ENCODE results near the gene LCP1. TPM values are rescaled to one million over a fixed set of nuclear protein-coding genes. Genes with fewer than 3 reads are reported as not detected.

Gene LCP1
- total RNA-seq, 1 experiment from 2014 or later, result 9.1 TPM

DNA sequence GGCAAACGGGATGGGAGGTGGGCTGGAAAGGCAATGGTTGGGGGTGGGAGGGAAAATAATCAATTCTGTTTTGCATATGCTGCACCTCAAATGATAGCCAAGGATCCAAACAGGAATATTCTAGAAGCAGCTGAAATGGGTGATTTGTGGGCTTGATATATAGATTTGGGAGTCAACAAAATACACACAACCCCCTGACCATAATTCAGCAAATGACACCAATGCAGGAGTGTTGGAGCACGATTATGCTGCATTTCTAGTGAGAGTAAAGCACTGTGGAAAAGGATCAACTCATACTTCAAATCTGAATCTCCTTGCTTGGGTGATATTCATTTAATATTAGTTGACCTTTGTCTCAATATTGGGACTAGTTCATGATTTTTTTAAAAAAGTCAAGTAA is 36.0 kb downstream of the LCP1 start:
- H3K27me3 ChIP-seq (replicated peaks; ENCODE audit: insufficient read depth, low read depth, low read length, poor library complexity), result no peaks in the 10 kb centered on the region
- H3K27ac ChIP-seq (ENCODE audit: low read depth, low read length, poor library complexity, severe bottlenecking), result no peak overlapping the region
- no peaks in the 10 kb centered on the region for H3K36me3 ChIP-seq (ENCODE audit: insufficient read depth, low read length, poor library complexity, severe bottlenecking)
- ChIA-PET CTCF (interaction anchor here (1.2 kb wide), 1 partner anchor 19 kb away, joined by 3 read pairs; no protein-coding TSS in a partner anchor), POLR2A (ENCODE audit: low non-redundant PET) (no interaction called here)
- no TSS peak for BruUV-seq (replicated peaks)
- no peak overlapping the region for H3K4me3 ChIP-seq (ENCODE audit: low read depth, low read length, poor library complexity, severe bottlenecking)
- DNase-seq (ENCODE audit: low spot score), result no peak
- H3K9me3 ChIP-seq (ENCODE audit: low read depth, low read length, poor library complexity, severe bottlenecking), result no peaks in the 10 kb centered on the region
- H3K4me1 ChIP-seq (ENCODE audit: insufficient read depth, low read length, poor library complexity, severe bottlenecking), result peaks cover 50% of the 10 kb centered on the region
- intact Hi-C loops (cut with micrococcal nuclease; ENCODE audit: unreplicated experiment), result loop anchor here (2.0 to 5.0 kb wide), 3 partner anchors 141 to 175 kb away; no protein-coding TSS in a partner anchor
- TF ChIP-seq EZH2 (IDR thresholded peaks at IDR 0.05; ENCODE audit: borderline replicate concordance, low read depth, low read length, poor library complexity, severe bottlenecking), result no peak
- TF ChIP-seq, protein P1, sequence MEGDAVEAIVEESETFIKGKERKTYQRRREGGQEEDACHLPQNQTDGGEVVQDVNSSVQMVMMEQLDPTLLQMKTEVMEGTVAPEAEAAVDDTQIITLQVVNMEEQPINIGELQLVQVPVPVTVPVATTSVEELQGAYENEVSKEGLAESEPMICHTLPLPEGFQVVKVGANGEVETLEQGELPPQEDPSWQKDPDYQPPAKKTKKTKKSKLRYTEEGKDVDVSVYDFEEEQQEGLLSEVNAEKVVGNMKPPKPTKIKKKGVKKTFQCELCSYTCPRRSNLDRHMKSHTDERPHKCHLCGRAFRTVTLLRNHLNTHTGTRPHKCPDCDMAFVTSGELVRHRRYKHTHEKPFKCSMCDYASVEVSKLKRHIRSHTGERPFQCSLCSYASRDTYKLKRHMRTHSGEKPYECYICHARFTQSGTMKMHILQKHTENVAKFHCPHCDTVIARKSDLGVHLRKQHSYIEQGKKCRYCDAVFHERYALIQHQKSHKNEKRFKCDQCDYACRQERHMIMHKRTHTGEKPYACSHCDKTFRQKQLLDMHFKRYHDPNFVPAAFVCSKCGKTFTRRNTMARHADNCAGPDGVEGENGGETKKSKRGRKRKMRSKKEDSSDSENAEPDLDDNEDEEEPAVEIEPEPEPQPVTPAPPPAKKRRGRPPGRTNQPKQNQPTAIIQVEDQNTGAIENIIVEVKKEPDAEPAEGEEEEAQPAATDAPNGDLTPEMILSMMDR (conservative IDR thresholded peaks at IDR 0.05; ENCODE audit: low read depth, low read length), result no peak

DNA sequence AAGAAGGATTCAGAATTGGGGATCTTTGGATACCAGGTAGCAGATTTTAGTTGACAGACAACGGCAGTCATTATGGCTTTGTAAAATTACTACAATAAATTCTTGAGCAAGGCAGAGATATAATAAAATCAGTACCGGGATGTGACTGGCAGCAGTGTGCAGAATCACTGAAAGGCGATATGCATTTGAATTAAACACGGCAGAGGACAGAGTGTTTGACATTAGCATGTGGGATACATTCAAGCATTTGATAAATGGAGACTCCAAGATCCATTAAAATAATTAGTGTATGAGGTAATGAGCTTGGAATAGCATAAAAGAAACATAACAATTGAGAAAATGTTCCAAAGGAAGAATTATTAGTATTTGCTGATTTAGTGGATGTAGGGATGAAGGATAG is 36.8 kb downstream of the LCP1 start:
- no peak overlapping the region for H3K27ac ChIP-seq (ENCODE audit: low read depth, low read length, poor library complexity, severe bottlenecking)
- ChIA-PET CTCF (interaction anchor here (1.2 kb wide), 1 partner anchor 18 kb away, joined by 3 read pairs; no protein-coding TSS in a partner anchor), POLR2A (ENCODE audit: low non-redundant PET) (interaction anchor here (0.6 kb wide), 1 partner anchor 8 kb away, joined by 3 read pairs; no protein-coding TSS in a partner anchor)
- no peak for DNase-seq (ENCODE audit: low spot score)
- intact Hi-C loops (cut with micrococcal nuclease; ENCODE audit: unreplicated experiment), result loop anchor here (5.0 kb wide), 2 partner anchors 142 to 162 kb away; no protein-coding TSS in a partner anchor
- H3K36me3 ChIP-seq (ENCODE audit: insufficient read depth, low read length, poor library complexity, severe bottlenecking), result no peaks in the 10 kb centered on the region
- H3K4me1 ChIP-seq (ENCODE audit: insufficient read depth, low read length, poor library complexity, severe bottlenecking), result peaks cover 42% of the 10 kb centered on the region
- TF ChIP-seq, protein P1 (conservative IDR thresholded peaks at IDR 0.05; ENCODE audit: low read depth, low read length), result no peak
- TF ChIP-seq EZH2 (IDR thresholded peaks at IDR 0.05; ENCODE audit: borderline replicate concordance, low read depth, low read length, poor library complexity, severe bottlenecking), result no peak
- no peak overlapping the region for H3K4me3 ChIP-seq (ENCODE audit: low read depth, low read length, poor library complexity, severe bottlenecking)
- BruUV-seq (replicated peaks), result no TSS peak
- no peaks in the 10 kb centered on the region for H3K27me3 ChIP-seq (replicated peaks; ENCODE audit: insufficient read depth, low read depth, low read length, poor library complexity)
- H3K9me3 ChIP-seq (ENCODE audit: low read depth, low read length, poor library complexity, severe bottlenecking), result no peaks in the 10 kb centered on the region

DNA sequence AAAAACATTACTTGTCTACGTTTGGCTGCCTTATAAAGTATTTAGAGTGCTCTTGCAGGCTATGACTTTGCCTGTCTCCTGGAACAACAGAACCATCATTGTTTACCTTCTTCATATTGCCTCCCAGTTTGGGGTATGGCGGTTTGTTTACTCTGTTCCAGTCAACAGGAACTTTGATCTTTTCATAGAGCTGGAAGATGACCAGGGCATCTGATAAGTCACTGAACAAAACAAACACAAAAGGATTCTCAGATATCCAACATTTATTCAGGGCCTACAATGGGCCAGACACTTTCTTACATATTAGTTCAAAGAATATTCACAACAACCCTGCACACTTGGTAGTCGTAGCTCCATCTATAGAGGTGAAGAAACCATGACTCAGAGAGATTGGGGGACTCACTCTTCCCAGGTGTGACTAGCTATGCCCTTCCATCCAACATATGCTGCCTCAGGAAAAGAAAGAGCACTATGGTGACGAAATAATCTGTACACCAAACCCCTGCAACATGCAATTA is 38.7 kb downstream of the LCP1 start:
- TF ChIP-seq, protein P1 (conservative IDR thresholded peaks at IDR 0.05; ENCODE audit: low read depth, low read length), result no peak
- no peak for TF ChIP-seq EZH2 (IDR thresholded peaks at IDR 0.05; ENCODE audit: borderline replicate concordance, low read depth, low read length, poor library complexity, severe bottlenecking)
- Histone ChIP-seq H3K36me3 (ENCODE audit: insufficient read depth, low read length, poor library complexity, severe bottlenecking) (no peaks in the 10 kb centered on the region), H3K9me3 (ENCODE audit: low read depth, low read length, poor library complexity, severe bottlenecking) (no peaks in the 10 kb centered on the region), H3K4me1 (ENCODE audit: insufficient read depth, low read length, poor library complexity, severe bottlenecking) (peaks cover 23% of the 10 kb centered on the region), H3K27me3 (replicated peaks; ENCODE audit: insufficient read depth, low read depth, low read length, poor library complexity) (no peaks in the 10 kb centered on the region), H3K4me3 (ENCODE audit: low read depth, low read length, poor library complexity, severe bottlenecking) (no peak overlapping the region), H3K27ac (ENCODE audit: low read depth, low read length, poor library complexity, severe bottlenecking) (no peak overlapping the region)
- ChIA-PET CTCF (interaction anchor here (1.4 kb wide), 1 partner anchor 16 kb away, joined by 6 read pairs; no protein-coding TSS in a partner anchor), POLR2A (ENCODE audit: low non-redundant PET) (no interaction called here)
- no TSS peak for BruUV-seq (replicated peaks)
- intact Hi-C loops (cut with micrococcal nuclease; ENCODE audit: unreplicated experiment), result no loop called here
- DNase-seq (ENCODE audit: low spot score), result no peak

All from A673 (cell line).